ENCODE results near the gene RNASE11.
"Not testable (repeated sequence)": the region's sequence is repeated elsewhere in the genome, so short reads cannot be mapped to it uniquely, and the experiment has no call there.

Gene RNASE11

GRCh38 chr14:20578325-20578724, 9.5 kb downstream of the RNASE11 start:
- DNase-seq: no peak

- not testable (repeated sequence) for DNase-seq
Observed at GRCh38 chr14:20572382-20572990, 15.3 kb downstream of the RNASE11 start.

DNA sequence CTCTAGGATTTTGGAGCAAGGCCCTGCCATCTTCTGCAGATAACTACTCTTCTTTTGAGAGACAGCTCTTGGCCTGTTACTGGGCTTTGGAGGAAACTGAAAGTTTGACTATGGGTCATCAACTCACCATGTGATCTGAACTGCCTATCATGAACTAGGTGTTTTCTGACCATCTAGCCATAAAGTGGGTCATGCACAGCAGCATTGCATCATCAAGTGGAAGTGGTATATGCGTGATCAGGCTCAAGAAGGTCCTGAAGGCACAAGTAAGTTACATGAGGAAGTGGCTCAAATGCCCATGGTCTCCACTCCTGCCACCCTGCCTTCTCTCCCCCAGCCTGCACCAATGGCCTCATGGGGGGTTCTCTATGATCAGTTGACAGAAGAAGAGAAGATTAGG, 17.1 kb downstream of the RNASE11 start:
- DNase-seq: not testable (repeated sequence)

GRCh38 chr14:20569865-20570264, 17.9 kb downstream of the RNASE11 start:
- not testable (repeated sequence) for DNase-seq

- DNase-seq: no peak
Observed at GRCh38 chr14:20569066-20569465, 18.7 kb downstream of the RNASE11 start.

DNA sequence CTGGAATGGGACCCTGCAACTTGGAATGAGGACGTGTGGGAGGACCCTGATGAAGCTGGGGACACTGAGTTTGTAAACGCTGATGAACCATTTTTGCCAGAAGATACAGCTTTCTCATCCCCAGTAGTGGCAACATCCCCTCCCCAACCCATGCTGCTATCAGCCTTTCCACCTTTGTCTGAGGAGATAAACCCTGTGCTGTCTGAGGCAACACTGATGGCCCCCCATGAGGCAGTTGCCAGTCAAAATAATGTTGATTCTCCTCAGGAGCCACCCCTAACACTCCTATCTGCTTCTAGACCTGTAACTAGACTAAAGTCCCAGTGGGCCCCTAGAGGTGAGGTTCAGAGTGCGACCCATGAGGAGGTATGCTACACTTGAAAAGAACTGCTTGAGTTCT, 19.4 kb downstream of the RNASE11 start:
- DNase-seq: no peak

DNA sequence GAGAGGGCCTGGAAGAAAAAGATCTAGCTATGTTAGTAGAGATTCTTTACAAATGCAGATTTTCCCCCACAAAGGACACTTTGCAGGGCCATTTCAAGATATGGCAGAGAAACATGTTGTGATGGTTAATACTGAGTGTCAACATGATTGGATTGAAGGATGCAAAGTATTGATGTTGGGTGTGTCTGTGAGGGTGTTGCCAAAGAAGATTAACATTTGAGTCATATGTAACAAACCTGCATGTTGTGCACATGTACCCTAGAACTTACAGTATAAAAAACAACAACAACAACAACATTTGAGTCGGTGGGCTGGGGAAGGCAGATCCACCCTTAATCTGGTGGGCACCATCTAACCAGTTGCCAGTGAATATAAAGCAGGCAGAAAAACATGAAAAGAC, 20.6 kb downstream of the RNASE11 start:
- not testable (repeated sequence) for DNase-seq

GRCh38 chr14:20564501-20564997, 23.3 kb downstream of the RNASE11 start:
- DNase-seq: no peak

DNA sequence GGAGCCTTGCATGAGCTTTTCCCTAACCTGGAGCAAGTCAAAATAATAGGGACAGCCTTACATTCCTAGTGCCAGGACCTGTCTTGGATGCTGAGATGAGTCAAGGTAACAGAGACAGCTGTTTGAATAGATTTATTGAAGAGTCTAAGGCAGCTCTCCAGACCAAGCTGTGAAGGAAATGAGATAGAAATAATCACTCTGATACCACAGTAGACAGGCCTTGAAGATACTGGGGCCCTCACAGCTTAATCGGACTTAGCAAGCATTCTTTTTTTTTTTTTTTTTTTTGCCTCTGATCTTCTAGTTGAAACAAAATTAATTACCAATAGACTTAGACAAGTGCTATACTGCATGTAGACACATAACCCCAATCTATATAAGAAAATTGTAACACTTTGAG, 23.8 kb downstream of the RNASE11 start:
- DNase-seq: no peak

- DNase-seq: no peak
Observed at GRCh38 chr14:20560961-20561360, 26.8 kb downstream of the RNASE11 start, which contains the start of gene RNASE9. Gene RNASE9 (minus strand): TSS chr14:20561047.

DNA sequence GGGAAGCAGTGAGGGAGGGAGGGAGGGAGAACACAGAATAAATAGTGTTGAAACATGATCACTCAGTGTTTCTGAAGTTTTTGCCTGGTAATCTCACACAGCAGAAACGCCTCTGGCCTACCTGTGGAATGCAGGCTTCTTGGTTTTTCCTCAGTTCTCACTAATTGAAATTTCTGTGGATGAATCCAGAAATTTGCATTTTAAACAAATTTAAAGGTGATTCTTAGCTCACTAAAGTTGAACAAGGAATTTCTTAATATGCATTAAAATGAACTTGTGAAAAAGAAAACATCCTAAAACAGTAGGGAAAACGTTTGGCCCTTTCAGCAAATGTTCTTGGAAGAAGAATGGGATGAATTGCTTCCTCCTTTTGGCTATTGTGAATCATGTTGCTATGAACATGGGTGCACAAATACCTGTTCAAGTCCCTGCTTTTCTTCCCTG, 28.3 kb downstream of the RNASE11 start:
- DNase-seq: no peak

DNA sequence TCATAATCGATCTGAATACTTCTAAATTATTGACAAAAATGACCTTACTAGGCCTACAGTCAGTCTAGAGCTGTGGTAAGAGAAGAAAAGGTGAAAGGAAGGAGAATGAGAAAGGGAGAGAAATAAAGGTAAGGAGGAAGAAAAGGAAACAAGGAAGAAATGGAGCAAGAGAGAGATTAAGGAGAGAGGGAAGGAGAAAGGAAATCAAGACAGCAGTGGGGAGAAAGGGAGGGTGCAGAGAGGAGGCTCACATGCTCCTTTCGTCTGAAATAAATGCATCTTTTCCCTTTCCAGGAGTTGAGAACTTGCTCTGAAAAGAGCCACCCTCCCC, 30.6 kb downstream of the RNASE11 start:
- DNase-seq: no peak

GRCh38 chr14:20556500-20557211, 31.1 kb downstream of the RNASE11 start:
- no peak for DNase-seq

DNA sequence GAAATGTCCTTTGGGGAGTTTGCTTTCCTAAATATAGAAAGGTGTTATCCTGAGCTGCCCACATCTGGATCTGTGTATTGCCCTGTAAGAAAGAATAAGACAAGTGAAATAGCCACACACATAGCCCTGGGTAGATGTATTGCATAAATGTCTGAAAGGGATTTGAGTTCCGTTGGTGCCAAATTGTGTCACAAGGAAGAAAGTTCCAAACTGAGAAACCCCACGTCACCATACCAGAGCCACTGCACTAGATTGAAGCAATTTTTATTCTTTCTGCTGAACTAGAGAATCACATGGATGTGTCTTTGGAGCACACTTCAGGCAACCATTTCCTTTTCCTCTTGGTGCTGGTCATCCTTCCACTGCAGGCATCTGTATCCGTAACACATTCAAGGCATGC, 32.0 kb downstream of the RNASE11 start:
- no peak for DNase-seq

GRCh38 chr14:20553024-20553423, 34.8 kb downstream of the RNASE11 start:
- DNase-seq: no peak

DNA sequence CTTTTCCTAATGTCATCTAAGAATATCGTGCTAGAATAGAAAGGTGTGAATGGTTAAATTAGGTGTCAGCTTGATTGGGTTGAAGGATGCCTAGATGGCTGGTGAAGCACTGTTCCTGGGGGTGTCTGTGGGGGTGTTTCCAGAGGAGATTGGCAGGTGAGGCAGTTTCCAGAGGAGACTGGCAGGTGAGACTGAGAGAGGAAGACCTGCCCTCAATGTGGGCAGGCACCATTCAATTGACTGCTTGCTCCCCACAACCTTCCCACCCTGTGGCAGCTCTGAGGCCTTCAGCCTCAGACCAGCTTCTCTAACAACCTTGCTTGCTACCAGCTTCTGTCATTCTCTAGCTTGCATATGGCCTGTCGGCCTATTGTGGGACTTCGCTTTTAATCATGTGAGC, 36.2 kb downstream of the RNASE11 start:
- DNase-seq: no peak

- DNase-seq: no peak
Observed at GRCh38 chr14:20550926-20551325, 36.9 kb downstream of the RNASE11 start.

DNA sequence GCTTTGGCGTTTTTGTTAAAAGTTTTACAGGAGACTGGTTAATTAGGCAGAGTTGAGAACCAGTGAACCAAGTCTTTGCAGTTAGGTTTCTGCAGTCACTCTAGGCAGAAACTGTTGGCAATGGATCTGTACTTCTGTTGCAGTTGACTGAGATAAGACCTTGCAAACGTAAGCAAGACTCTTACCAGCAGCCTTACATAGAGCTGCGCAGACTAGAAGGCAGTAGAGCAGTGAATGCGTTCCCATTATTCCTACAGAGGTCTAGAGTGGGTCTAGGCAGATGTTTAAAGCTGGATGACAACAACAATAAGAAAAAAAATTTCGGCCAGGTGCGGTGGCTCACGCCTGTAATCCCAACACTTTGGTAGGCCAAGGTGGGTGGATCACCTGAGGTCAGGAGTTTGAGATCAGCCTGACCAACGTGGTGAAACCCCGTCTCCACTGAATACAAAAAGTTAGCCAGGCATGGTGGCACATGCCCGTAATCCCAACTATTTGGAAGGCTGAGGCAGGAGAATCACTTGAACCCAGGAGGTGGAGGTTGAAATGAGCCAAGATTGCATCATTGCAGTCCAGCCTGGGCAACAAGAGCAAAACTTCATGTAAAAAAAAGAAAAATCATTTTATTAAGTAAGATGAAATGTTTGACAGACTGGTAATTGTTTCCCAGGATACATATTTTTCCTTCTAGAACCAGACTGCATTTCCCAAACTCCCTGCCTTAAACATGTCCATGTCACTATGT, 39.2 kb downstream of the RNASE11 start:
- no peak for DNase-seq

DNA sequence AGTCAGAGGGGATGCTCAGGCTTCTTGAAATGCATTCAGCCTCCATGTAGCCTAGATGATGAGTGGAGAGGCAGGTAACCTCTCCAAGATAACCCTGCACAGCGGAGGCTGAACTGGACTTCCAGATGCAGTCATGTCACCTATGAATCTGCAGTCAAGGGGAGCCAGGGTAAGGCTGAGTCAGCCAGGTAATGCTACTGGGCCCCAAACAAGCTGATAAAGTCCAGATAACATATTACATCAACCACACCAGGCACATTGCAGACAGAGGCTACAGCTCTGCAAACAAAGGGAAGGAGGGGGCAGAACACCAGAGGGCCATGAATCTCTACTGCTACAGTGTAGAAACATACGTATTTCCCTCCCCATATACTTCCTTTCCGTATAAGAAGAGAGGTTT, 40.9 kb downstream of the RNASE11 start:
- no peak for DNase-seq

DNA sequence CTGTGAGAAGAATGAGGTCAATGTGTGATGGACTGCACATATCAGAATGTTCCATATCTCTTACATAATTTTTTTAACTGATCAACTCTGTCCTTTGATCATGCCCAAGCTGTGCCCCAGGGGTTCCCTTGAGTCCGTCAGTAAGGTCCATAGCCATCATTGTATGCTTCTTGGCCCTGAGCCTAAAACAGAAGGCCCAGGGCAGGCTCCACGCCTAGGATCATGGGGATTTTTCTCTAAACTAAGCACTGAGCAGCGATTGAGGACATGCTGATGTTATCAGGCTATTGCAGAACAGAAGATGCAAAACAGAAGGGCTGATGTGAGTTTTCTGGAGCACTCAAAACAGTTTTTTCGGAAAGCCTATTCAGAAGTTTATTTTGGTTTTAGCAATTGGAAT, 47.9 kb downstream of the RNASE11 start:
- DNase-seq: no peak

Measured in cerebellar nuclear complex (tissue), 1 donor.